Prostate gland (tissue), 2 donors: ENCODE results near the gene CDC42BPB.

Source experiments
- POLR2A ChIP-seq: fragments of 450-650 bp; IDR thresholded peaks from one replicate; pipeline ENCODE4 v1.6.1; 2016; ENCODE audit warnings: antibody characterized with exemption, mild to moderate bottlenecking
- POLR2AphosphoS5 ChIP-seq: sonication (generic); formaldehyde crosslinking; IDR thresholded peaks from one replicate; pipeline ENCODE4 v1.6.1; 2017; ENCODE audit warnings: antibody characterized with exemption
- TF ChIP-seq, protein P1 (sequence below), 4 experiments: fragments of 200-600 bp in 2 of 4; fragments of 450-650 bp in 2 of 4; sonication (generic) in 2 of 4; IDR thresholded peaks; 1 replicate in 3 of 4; 2 replicates in 1 of 4; pipeline ENCODE4 v1.5.1; 2016 to 2019; ENCODE audit warnings: antibody characterized with exemption in 4 of 4, mild to moderate bottlenecking in 2 of 4, moderate library complexity in 2 of 4

DNA sequence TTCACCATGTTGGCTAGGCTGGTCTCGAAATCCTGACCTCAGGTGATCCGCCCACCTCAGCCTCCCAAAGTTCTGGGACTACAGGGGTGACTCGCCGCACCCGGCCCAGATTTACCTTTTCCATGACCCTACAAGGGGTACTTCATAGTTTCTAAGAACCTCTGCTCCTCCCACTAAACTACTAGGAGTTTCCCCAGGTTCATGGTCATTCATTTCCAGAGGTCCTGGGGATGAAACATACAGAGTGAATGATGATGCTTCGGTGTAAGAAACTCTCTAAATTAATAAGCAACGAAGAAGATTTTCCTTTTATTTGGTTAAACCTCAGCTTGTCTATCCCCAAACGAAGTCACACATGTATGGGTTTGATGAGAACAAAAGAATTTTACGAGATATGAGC lies 77.9 kb downstream of the CDC42BPB start:
- TF ChIP-seq, protein P1, sequence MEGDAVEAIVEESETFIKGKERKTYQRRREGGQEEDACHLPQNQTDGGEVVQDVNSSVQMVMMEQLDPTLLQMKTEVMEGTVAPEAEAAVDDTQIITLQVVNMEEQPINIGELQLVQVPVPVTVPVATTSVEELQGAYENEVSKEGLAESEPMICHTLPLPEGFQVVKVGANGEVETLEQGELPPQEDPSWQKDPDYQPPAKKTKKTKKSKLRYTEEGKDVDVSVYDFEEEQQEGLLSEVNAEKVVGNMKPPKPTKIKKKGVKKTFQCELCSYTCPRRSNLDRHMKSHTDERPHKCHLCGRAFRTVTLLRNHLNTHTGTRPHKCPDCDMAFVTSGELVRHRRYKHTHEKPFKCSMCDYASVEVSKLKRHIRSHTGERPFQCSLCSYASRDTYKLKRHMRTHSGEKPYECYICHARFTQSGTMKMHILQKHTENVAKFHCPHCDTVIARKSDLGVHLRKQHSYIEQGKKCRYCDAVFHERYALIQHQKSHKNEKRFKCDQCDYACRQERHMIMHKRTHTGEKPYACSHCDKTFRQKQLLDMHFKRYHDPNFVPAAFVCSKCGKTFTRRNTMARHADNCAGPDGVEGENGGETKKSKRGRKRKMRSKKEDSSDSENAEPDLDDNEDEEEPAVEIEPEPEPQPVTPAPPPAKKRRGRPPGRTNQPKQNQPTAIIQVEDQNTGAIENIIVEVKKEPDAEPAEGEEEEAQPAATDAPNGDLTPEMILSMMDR (IDR thresholded peaks at IDR 0.05): no peak
- TF ChIP-seq POLR2A (no peak), POLR2AphosphoS5 (no peak)
